DMS 273 treated with DMSO at 0.1 percent for 48 hours (cell line): ENCODE measurements around the gene HSPA5.

Experiments
- DNase-seq: peaks from one replicate; lab custom pipeline; 2025; lab: John Stamatoyannopoulos, UW

HSPA5 gene

GRCh38 chr9:125189361-125190289 lies 51.5 kb downstream of the HSPA5 start, which contains the start of gene PPP6C:
Gene PPP6C, minus strand, starts transcription at chr9:125189803. Its CDS starts 85 bp downstream, at chr9:125189718.
- DNase-seq = peak; percentile 85

GRCh38 chr9:125189011-125189360 lies 52.2 kb downstream of the HSPA5 start:
- no peak for DNase-seq
